Gastroesophageal sphincter (tissue), 4 donors: ENCODE results near the gene CYP26B1. TPM values are rescaled to one million over a fixed set of nuclear protein-coding genes. Genes with fewer than 3 reads are reported as not detected.

Source experiments
- ATAC-seq: fragments of 150-250 bp; one replicate; pipeline ENCODE4 v1.9.1; 2016; ENCODE audit warnings: mild to moderate bottlenecking, moderate library complexity
- H3K27ac ChIP-seq, 4 donors: fragments of 200-600 bp; sonication (generic) in 3 of 4; 1 replicate in 3 of 4; 2 replicates in 1 of 4; pipeline ENCODE4 v1.5.1; 2016 to 2019
- H3K27me3 ChIP-seq: fragments of 200-600 bp; sonication (generic); one replicate; pipeline ENCODE4 v1.5.1; 2019
- H3K36me3 ChIP-seq, 2 donors: fragments of 200-600 bp; sonication (generic); one replicate each; pipeline ENCODE4 v1.5.1; 2019; ENCODE audit warnings: control low read depth in 1 of 2
- H3K4me1 ChIP-seq, 3 donors: fragments of 200-600 bp; sonication (generic); 1 replicate in 2 of 3; 2 replicates in 1 of 3; pipeline ENCODE4 v1.5.1; 2016 to 2019; ENCODE audit warnings: control low read depth in 2 of 3
- H3K4me3 ChIP-seq, 2 donors: fragments of 200-600 bp; sonication (generic); one replicate each; pipeline ENCODE4 v1.5.1; 2019; ENCODE audit warnings: mild to moderate bottlenecking in 1 of 2, moderate library complexity in 1 of 2
- H3K9me3 ChIP-seq, 3 donors: fragments of 200-600 bp; sonication (generic); one replicate each; pipeline ENCODE4 v1.5.1; 2017 to 2019; ENCODE audit warnings: control low read depth in 2 of 3
- EP300 ChIP-seq: sonication (generic); formaldehyde crosslinking; IDR thresholded peaks from one replicate; pipeline ENCODE4 v1.6.1; 2017; ENCODE audit warnings: antibody characterized with exemption, mild to moderate bottlenecking
- POLR2A ChIP-seq, 2 donors: fragments of 450-650 bp; IDR thresholded peaks; one replicate each; pipeline ENCODE4 v1.6.1; 2017; ENCODE audit warnings: antibody characterized with exemption in 2 of 2, mild to moderate bottlenecking in 2 of 2, moderate library complexity in 1 of 2
- POLR2AphosphoS5 ChIP-seq: sonication (generic); formaldehyde crosslinking; IDR thresholded peaks from one replicate; pipeline ENCODE4 v1.6.1; 2017; ENCODE audit warnings: antibody characterized with exemption
- WGBS, 2 donors: methylation state at CpG; one replicate each; pipeline ENCODE4 v1.1.5; 2018; ENCODE audit warnings: low coverage in 1 of 2; 5-methylcytosine and 5-hydroxymethylcytosine counted together
- total RNA-seq, 4 donors: library from RNA; depleted of rRNA; stranded (reverse); fragments of >200 nt; gene quantifications; one replicate each; pipeline ENCODE4 v1.1.0, GENCODE V29; 2016
- TF ChIP-seq, protein P1 (sequence below), 4 experiments: fragments of 200-600 bp in 2 of 4; fragments of 450-650 bp in 2 of 4; sonication (generic) in 1 of 4; IDR thresholded peaks; one replicate each; pipeline ENCODE4 v1.5.1; 2017 to 2019; ENCODE audit warnings: antibody characterized with exemption in 4 of 4, mild to moderate bottlenecking in 2 of 4, moderate library complexity in 2 of 4

Gene CYP26B1
- total RNA-seq, 4 donors from 2014 or later: 0.47 to 4.0 (median 1.4) TPM

DNA sequence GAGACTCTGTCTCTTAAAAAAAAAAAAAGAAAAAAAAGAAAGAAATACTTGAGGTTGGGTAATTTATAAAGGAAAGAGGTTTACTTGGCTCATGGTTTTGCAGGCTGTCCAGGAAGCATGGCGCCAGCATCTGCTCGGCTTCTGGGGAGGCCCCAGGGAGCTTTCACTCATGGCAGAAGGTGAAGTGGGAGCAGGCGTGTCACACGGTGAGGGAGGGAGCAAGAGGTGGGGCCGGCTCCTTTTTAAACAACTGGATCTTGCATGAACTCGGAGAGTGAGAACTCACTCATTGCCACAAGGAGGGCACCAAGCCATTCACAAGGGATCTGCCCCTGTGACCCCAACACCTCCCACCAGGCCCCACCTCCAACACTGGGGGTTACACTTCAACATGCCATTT lies 30.6 kb downstream of the CYP26B1 start:
- TF ChIP-seq EP300: no peak
- no peak for ATAC-seq
- H3K27me3 ChIP-seq: peaks cover 21% of the 10 kb centered on the region
- no peaks in the 10 kb centered on the region for H3K36me3 ChIP-seq
- no peaks in the 10 kb centered on the region for H3K9me3 ChIP-seq
- no peak overlapping the region for H3K4me3 ChIP-seq
- H3K4me1 ChIP-seq: peaks cover 0 to 9% (median 0%) of the 10 kb centered on the region in 3 donors
- H3K27ac ChIP-seq: no peak overlapping the region
- 82 to 84% methylated on average over 4 to 6 of the region's 6 CpGs for WGBS, 2 donors

DNA sequence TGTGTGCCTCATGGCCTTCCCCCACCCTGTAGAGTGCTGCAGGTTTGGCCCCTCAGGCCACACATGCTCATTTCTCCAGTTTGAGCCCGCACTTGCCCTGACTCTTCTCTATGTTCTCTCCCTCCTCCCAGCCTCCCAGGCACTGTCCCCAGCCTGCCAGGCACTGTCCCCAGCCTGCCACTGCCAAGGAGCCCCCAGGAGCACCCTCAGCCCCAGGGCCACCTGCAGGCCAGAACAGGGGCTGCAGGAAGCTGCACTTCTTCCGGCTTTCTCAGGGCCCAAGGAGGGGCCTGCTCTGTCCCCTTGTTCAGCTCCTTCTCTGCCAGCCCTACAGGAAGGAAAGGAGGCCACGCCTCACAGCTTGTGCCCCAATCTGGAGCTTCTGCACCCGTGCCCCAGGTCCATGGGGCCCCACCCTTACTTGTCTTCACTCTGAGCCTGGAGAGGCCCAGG lies 31.6 kb downstream of the CYP26B1 start:
- H3K9me3 ChIP-seq: no peaks in the 10 kb centered on the region
- 67 to 90% methylated on average over 1 to 2 of the region's 4 CpGs for WGBS, 2 donors
- ATAC-seq: no peak
- peaks cover 12% of the 10 kb centered on the region for H3K27me3 ChIP-seq
- no peak overlapping the region for H3K4me3 ChIP-seq
- TF ChIP-seq, protein P1, sequence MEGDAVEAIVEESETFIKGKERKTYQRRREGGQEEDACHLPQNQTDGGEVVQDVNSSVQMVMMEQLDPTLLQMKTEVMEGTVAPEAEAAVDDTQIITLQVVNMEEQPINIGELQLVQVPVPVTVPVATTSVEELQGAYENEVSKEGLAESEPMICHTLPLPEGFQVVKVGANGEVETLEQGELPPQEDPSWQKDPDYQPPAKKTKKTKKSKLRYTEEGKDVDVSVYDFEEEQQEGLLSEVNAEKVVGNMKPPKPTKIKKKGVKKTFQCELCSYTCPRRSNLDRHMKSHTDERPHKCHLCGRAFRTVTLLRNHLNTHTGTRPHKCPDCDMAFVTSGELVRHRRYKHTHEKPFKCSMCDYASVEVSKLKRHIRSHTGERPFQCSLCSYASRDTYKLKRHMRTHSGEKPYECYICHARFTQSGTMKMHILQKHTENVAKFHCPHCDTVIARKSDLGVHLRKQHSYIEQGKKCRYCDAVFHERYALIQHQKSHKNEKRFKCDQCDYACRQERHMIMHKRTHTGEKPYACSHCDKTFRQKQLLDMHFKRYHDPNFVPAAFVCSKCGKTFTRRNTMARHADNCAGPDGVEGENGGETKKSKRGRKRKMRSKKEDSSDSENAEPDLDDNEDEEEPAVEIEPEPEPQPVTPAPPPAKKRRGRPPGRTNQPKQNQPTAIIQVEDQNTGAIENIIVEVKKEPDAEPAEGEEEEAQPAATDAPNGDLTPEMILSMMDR (IDR thresholded peaks at IDR 0.05): no peak
- TF ChIP-seq EP300: no peak
- TF ChIP-seq POLR2AphosphoS5: no peak
- no peak for TF ChIP-seq POLR2A (IDR thresholded peaks at IDR 0.05)
- no peaks in the 10 kb centered on the region for H3K36me3 ChIP-seq
- H3K27ac ChIP-seq: no peak overlapping the region
- peaks cover 0 to 9% (median 0%) of the 10 kb centered on the region in 3 donors for H3K4me1 ChIP-seq

DNA sequence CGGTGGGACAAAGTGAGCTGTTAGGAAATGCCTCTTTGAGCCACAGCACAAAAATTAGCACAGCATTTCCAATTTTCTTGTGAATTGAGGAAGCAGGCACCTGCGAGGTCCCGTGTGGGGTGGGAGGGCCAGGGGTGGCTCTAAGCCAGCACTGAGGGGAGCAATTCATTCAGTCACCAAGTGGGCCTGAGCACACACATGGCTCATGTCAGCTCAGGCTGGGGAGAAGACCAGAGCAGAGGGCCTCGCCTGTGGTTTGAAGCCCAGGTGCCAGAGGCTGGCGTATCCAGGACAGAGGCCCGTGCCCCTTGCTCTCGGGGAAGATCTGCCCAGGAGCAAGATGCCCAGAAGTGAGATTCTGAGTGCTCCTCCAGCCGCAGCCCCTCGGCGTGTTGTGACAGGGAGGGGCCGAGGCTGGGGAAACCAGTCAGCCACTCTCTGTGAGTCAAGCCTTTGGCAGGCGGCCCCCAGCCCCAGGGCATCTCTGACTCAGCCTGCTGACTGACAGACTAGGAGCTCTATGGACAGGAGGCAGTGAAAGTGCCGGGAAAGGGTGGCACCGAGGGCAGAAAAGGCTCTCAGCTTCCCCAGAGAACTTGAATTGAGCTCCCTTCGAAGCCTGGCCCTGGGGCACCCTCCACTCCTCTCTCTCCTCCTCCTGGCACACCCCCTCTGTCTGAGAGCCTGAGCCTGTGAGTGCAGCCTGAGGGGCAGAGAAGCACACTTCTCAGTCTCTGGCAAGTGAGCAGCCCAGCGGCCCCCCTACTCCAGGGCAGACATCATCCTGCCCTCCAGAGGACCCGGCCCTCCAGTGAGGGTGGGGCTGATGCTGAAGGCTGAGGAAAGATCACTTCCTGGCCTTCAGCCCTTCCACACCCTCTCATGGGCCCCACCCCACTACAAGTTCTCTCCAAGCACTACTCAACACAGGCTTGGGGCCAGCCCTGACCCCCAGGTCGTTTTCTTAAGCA lies 32.3 kb downstream of the CYP26B1 start:
- peaks cover 0 to 9% (median 0%) of the 10 kb centered on the region in 3 donors for H3K4me1 ChIP-seq
- H3K4me3 ChIP-seq: no peak overlapping the region
- H3K27ac ChIP-seq: no peak overlapping the region
- ATAC-seq: peak; percentile 71
- no peaks in the 10 kb centered on the region for H3K9me3 ChIP-seq
- TF ChIP-seq POLR2A (IDR thresholded peaks at IDR 0.05): no peak
- no peak for TF ChIP-seq POLR2AphosphoS5
- no peak for TF ChIP-seq EP300
- TF ChIP-seq, protein P1 (IDR thresholded peaks at IDR 0.05): no peak
- H3K27me3 ChIP-seq: peaks cover 13% of the 10 kb centered on the region
- WGBS, 2 donors: 17 to 54% methylated on average over 2 to 3 of the region's 18 CpGs
- no peaks in the 10 kb centered on the region for H3K36me3 ChIP-seq

DNA sequence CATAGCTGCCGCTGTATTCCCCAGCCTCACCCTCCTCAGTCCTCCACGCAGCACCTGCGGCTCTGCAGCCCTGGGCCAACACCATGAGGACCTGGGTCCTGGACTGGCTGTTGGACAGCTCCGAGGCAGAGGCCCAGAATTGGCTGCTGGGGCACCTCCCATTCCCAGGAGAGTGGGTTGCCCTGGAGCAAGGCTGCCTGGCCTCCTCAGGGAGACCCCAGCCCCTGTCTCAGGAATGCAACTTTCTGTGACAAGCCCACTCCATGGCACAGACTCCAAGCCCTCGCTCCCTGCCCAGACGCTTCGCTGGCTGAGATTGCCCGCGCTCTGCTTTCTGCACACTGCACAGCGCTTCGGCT lies 33.0 kb downstream of the CYP26B1 start:
- H3K27ac ChIP-seq: no peak overlapping the region

More for the DNA sequence above, 33.0 kb downstream of the CYP26B1 start:
- no peak overlapping the region for H3K4me3 ChIP-seq
- peaks cover 0 to 9% (median 0%) of the 10 kb centered on the region in 3 donors for H3K4me1 ChIP-seq
- WGBS, 2 donors: no CpG with 5 or more reads among the region's 11 CpGs
- H3K27me3 ChIP-seq: peaks cover 13% of the 10 kb centered on the region
- no peak for ATAC-seq
- TF ChIP-seq EP300 (no peak), POLR2AphosphoS5 (no peak), POLR2A (IDR thresholded peaks at IDR 0.05) (no peak)
- TF ChIP-seq, protein P1 (IDR thresholded peaks at IDR 0.05): no peak
- H3K36me3 ChIP-seq: no peaks in the 10 kb centered on the region
- no peaks in the 10 kb centered on the region for H3K9me3 ChIP-seq
